Activated CD4-positive, alpha-beta memory T cell treated with anti-CD3 and anti-CD28 coated beads, Interleukin-2, amount 10 ng/mL, durations not matched to agents 7 days and 5 days (primary cell): ENCODE data around the gene SCG3. TPM values are rescaled to one million over a fixed set of nuclear protein-coding genes. Genes with fewer than 3 reads are reported as not detected.

ENCODE experiments used
- CTCF ChIA-PET: fragments of 350-600 bp; sonication (Branson Sonifier 250); formaldehyde crosslinking; loops from one replicate; lab custom pipeline; 2021; ENCODE audit warnings: antibody characterized with exemption, inconsistent platforms; lab: Charles Lee
- POLR2A ChIA-PET: fragments of 350-600 bp; sonication (Branson Sonifier 250); formaldehyde crosslinking; loops from one replicate; lab custom pipeline; 2021; ENCODE audit warnings: antibody characterized with exemption; lab: Charles Lee
- DNase-seq: peaks from one replicate; pipeline ENCODE4 v3.0.0-alpha.2; 2020
- H3K27ac Mint-ChIP-seq: one replicate; pipeline ENCODE4 v1.8.0; 2021; ENCODE audit warnings: mild to moderate bottlenecking, mixed read lengths
- H3K27me3 Mint-ChIP-seq: one replicate; pipeline ENCODE4 v1.8.0; 2021; ENCODE audit warnings: mixed read lengths
- H3K36me3 Mint-ChIP-seq: one replicate; pipeline ENCODE4 v1.8.0; 2021; ENCODE audit warnings: low read depth, mixed read lengths
- H3K4me1 Mint-ChIP-seq: one replicate; pipeline ENCODE4 v1.8.0; 2021; ENCODE audit warnings: mixed read lengths
- H3K4me3 Mint-ChIP-seq: one replicate; pipeline ENCODE4 v1.8.0; 2021; ENCODE audit warnings: mild to moderate bottlenecking, mixed read lengths
- H3K9me3 Mint-ChIP-seq: one replicate; pipeline ENCODE4 v1.8.0; 2021; ENCODE audit warnings: mixed read lengths
- total RNA-seq, 2 experiments: library from RNA; stranded (reverse); gene quantifications; one replicate each; pipeline ENCODE4 v1.2.3, GENCODE V29; 2021

SCG3 gene
- total RNA-seq, 2 experiments from 2014 or later: not detected

- no peak overlapping the region for H3K27ac Mint-ChIP-seq
- ChIA-PET POLR2A (no interaction called here), CTCF (interaction anchor here (0.6 to 1.6 kb wide), 2 partner anchors 12 to 275 kb away, joined by 3 to 4 read pairs; no protein-coding TSS in a partner anchor)
- no peak overlapping the region for H3K4me3 Mint-ChIP-seq
- H3K9me3 Mint-ChIP-seq: peaks cover 3% of the 10 kb centered on the region
- H3K4me1 Mint-ChIP-seq: peaks cover 20% of the 10 kb centered on the region
- H3K27me3 Mint-ChIP-seq: peaks cover 19% of the 10 kb centered on the region
- H3K36me3 Mint-ChIP-seq: peaks cover 3% of the 10 kb centered on the region
- no peak for DNase-seq
Observed at GRCh38 chr15:51755790-51756189, 74.5 kb downstream of the SCG3 start.

- ChIA-PET POLR2A (no interaction called here), CTCF (interaction anchor here (1.6 to 2.6 kb wide), 2 partner anchors 11 to 20 kb away, joined by 3 to 17 read pairs; no protein-coding TSS in a partner anchor)
- no peak for DNase-seq
- Mint-ChIP-seq H3K4me1 (peaks cover 17% of the 10 kb centered on the region), H3K27ac (no peak overlapping the region), H3K9me3 (peaks cover 3% of the 10 kb centered on the region), H3K27me3 (peaks cover 16% of the 10 kb centered on the region), H3K4me3 (no peak overlapping the region), H3K36me3 (peaks cover 3% of the 10 kb centered on the region)
Observed at GRCh38 chr15:51756482-51756881, 75.2 kb downstream of the SCG3 start.

- Mint-ChIP-seq H3K36me3 (peaks cover 3% of the 10 kb centered on the region), H3K4me1 (peaks cover 15% of the 10 kb centered on the region), H3K4me3 (no peak overlapping the region), H3K27me3 (peaks cover 16% of the 10 kb centered on the region), H3K27ac (no peak overlapping the region), H3K9me3 (peaks cover 3% of the 10 kb centered on the region)
- no peak for DNase-seq
- ChIA-PET POLR2A (interaction anchor here (0.6 kb wide), 1 partner anchor 19 kb away, joined by 3 read pairs; no protein-coding TSS in a partner anchor), CTCF (interaction anchor here (2.6 kb wide), 1 partner anchor 19 kb away, joined by 17 read pairs; no protein-coding TSS in a partner anchor)
Observed at GRCh38 chr15:51757450-51757849, 76.1 kb downstream of the SCG3 start.

- Mint-ChIP-seq H3K36me3 (no peaks in the 10 kb centered on the region), H3K9me3 (peaks cover 3% of the 10 kb centered on the region), H3K4me3 (no peak overlapping the region), H3K27me3 (peaks cover 8% of the 10 kb centered on the region), H3K4me1 (peaks cover 8% of the 10 kb centered on the region), H3K27ac (no peak overlapping the region)
- ChIA-PET CTCF (interaction anchor here (0.8 to 2.6 kb wide), 2 partner anchors 9 to 18 kb away, joined by 3 to 17 read pairs; no protein-coding TSS in a partner anchor), POLR2A (no interaction called here)
- no peak for DNase-seq
Observed at GRCh38 chr15:51758645-51759044, 77.3 kb downstream of the SCG3 start.

- no peak overlapping the region for H3K4me3 Mint-ChIP-seq
- no peak overlapping the region for H3K27ac Mint-ChIP-seq
- peaks cover 4% of the 10 kb centered on the region for H3K27me3 Mint-ChIP-seq
- peaks cover 4% of the 10 kb centered on the region for H3K4me1 Mint-ChIP-seq
- ChIA-PET CTCF (interaction anchor here (0.7 kb wide), 1 partner anchor 109 kb away, joined by 3 read pairs; no protein-coding TSS in a partner anchor), POLR2A (no interaction called here)
- no peaks in the 10 kb centered on the region for H3K36me3 Mint-ChIP-seq
- no peak for DNase-seq
- H3K9me3 Mint-ChIP-seq: no peaks in the 10 kb centered on the region
Observed at GRCh38 chr15:51759557-51760070, 78.3 kb downstream of the SCG3 start.

GRCh38 chr15:51760805-51761204 lies 79.5 kb downstream of the SCG3 start:
- Mint-ChIP-seq H3K36me3 (no peaks in the 10 kb centered on the region), H3K4me3 (no peak overlapping the region), H3K27ac (no peak overlapping the region), H3K27me3 (peaks cover 4% of the 10 kb centered on the region), H3K9me3 (no peaks in the 10 kb centered on the region), H3K4me1 (peaks cover under 1% of the 10 kb centered on the region)
- ChIA-PET POLR2A (no interaction called here), CTCF (interaction anchor here (1.5 kb wide), 1 partner anchor 9 kb away, joined by 3 read pairs; no protein-coding TSS in a partner anchor)
- no peak for DNase-seq

- Mint-ChIP-seq H3K9me3 (peaks cover 2% of the 10 kb centered on the region), H3K4me3 (no peak overlapping the region), H3K36me3 (peaks cover 17% of the 10 kb centered on the region), H3K27ac (no peak overlapping the region), H3K27me3 (no peaks in the 10 kb centered on the region), H3K4me1 (peaks cover 7% of the 10 kb centered on the region)
- no peak for DNase-seq
- ChIA-PET CTCF (interaction anchor here (3.5 kb wide), 1 partner anchor 11 kb away, joined by 18 read pairs; no protein-coding TSS in a partner anchor), POLR2A (interaction anchor here (1.4 kb wide), 1 partner anchor 29 kb away, joined by 3 read pairs; no protein-coding TSS in a partner anchor)
Observed at GRCh38 chr15:51765751-51766150, 84.4 kb downstream of the SCG3 start.

GRCh38 chr15:51766341-51766740 lies 85.0 kb downstream of the SCG3 start:
- DNase-seq: no peak
- Mint-ChIP-seq H3K4me3 (no peak overlapping the region), H3K9me3 (peaks cover 2% of the 10 kb centered on the region), H3K4me1 (peaks cover 7% of the 10 kb centered on the region), H3K27ac (no peak overlapping the region), H3K27me3 (no peaks in the 10 kb centered on the region), H3K36me3 (peaks cover 17% of the 10 kb centered on the region)
- ChIA-PET POLR2A (no interaction called here), CTCF (interaction anchor here (3.5 kb wide), 1 partner anchor 10 kb away, joined by 18 read pairs; no protein-coding TSS in a partner anchor)

- Mint-ChIP-seq H3K27me3 (no peaks in the 10 kb centered on the region), H3K4me3 (no peak overlapping the region), H3K4me1 (peaks cover 7% of the 10 kb centered on the region), H3K27ac (no peak overlapping the region), H3K9me3 (peaks cover 2% of the 10 kb centered on the region), H3K36me3 (peaks cover 17% of the 10 kb centered on the region)
- POLR2A ChIA-PET: interaction anchor here (0.8 kb wide), 1 partner anchor 9 kb away, joined by 3 read pairs; no protein-coding TSS in a partner anchor
- CTCF ChIA-PET: interaction anchor here (0.8 to 1.3 kb wide), 3 partner anchors 9 to 118 kb away, joined by 3 to 7 read pairs (median 5); no protein-coding TSS in a partner anchor
- no peak for DNase-seq
Observed at GRCh38 chr15:51768018-51768417, 86.7 kb downstream of the SCG3 start.

Other genes with a start within 250 kb of the SCG3 start
- 1 to 10 TPM; 6.1 TPM for gene DMXL2, start 58.7 kb upstream of the SCG3 start, total RNA-seq
- gene LYSMD2, start 56.2 kb downstream of the SCG3 start, total RNA-seq: 10 to 100 TPM; 14.8 to 14.9 TPM
- gene TMOD2, start 70.1 kb downstream of the SCG3 start, total RNA-seq: 1 to 10 TPM; 6.2 to 6.5 TPM
- gene TMOD3, start 148.2 kb downstream of the SCG3 start, total RNA-seq: 10 to 100 TPM; 77.5 to 79.6 TPM